ENCODE results near the gene RAD54L. TPM values are rescaled to one million over a fixed set of nuclear protein-coding genes. Genes with fewer than 3 reads are reported as not detected.
"Not testable (repeated sequence)": the region's sequence is repeated elsewhere in the genome, so short reads cannot be mapped to it uniquely, and the experiment has no call there.

The RAD54L gene
- total RNA-seq, 1 donor from 2014 or later, result 0.71 TPM

- TF ChIP-seq, protein P1, sequence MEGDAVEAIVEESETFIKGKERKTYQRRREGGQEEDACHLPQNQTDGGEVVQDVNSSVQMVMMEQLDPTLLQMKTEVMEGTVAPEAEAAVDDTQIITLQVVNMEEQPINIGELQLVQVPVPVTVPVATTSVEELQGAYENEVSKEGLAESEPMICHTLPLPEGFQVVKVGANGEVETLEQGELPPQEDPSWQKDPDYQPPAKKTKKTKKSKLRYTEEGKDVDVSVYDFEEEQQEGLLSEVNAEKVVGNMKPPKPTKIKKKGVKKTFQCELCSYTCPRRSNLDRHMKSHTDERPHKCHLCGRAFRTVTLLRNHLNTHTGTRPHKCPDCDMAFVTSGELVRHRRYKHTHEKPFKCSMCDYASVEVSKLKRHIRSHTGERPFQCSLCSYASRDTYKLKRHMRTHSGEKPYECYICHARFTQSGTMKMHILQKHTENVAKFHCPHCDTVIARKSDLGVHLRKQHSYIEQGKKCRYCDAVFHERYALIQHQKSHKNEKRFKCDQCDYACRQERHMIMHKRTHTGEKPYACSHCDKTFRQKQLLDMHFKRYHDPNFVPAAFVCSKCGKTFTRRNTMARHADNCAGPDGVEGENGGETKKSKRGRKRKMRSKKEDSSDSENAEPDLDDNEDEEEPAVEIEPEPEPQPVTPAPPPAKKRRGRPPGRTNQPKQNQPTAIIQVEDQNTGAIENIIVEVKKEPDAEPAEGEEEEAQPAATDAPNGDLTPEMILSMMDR (IDR thresholded peaks at IDR 0.05; ENCODE audit: borderline replicate concordance), result no peak
- Histone ChIP-seq H3K36me3 (peaks cover 2% of the 10 kb centered on the region), H3K27ac (replicated peaks) (no peak overlapping the region), H3K4me3 (no peak overlapping the region), H3K9me3 (replicated peaks) (no peaks in the 10 kb centered on the region), H3K4me1 (peaks cover 21% of the 10 kb centered on the region), H3K27me3 (ENCODE audit: low read depth) (no peaks in the 10 kb centered on the region)
- no peak for DNase-seq
- intact Hi-C loops (cut with micrococcal nuclease), result no loop called here
Observed at GRCh38 chr1:46224966-46225365, 22.6 kb upstream of the RAD54L start.

- H3K9me3 ChIP-seq (replicated peaks); DNase-seq; H3K27ac ChIP-seq (replicated peaks); H3K27me3 ChIP-seq (ENCODE audit: low read depth); H3K36me3 ChIP-seq; H3K4me1 ChIP-seq; H3K4me3 ChIP-seq; intact Hi-C loops (cut with micrococcal nuclease): not testable (repeated sequence)
Observed at GRCh38 chr1:46231231-46231630, 16.3 kb upstream of the RAD54L start.

- H3K9me3 ChIP-seq (replicated peaks), result peaks cover 7% of the 10 kb centered on the region
- H3K4me1 ChIP-seq, result no peaks in the 10 kb centered on the region
- no peak overlapping the region for H3K4me3 ChIP-seq
- no peak for DNase-seq
- intact Hi-C loops (cut with micrococcal nuclease), result no loop called here
- TF ChIP-seq, protein P1 (IDR thresholded peaks at IDR 0.05; ENCODE audit: borderline replicate concordance), result no peak
- no peak overlapping the region for H3K27ac ChIP-seq (replicated peaks)
- no peaks in the 10 kb centered on the region for H3K36me3 ChIP-seq
- H3K27me3 ChIP-seq (ENCODE audit: low read depth), result no peaks in the 10 kb centered on the region
Observed at GRCh38 chr1:46236882-46237281, 10.7 kb upstream of the RAD54L start.

GRCh38 chr1:46238865-46239264 lies 8.7 kb upstream of the RAD54L start:
- DNase-seq; H3K4me1 ChIP-seq; intact Hi-C loops (cut with micrococcal nuclease); H3K4me3 ChIP-seq; H3K27ac ChIP-seq (replicated peaks); H3K27me3 ChIP-seq (ENCODE audit: low read depth); H3K9me3 ChIP-seq (replicated peaks); H3K36me3 ChIP-seq: not testable (repeated sequence)

GRCh38 chr1:46241733-46242132 lies 5.8 kb upstream of the RAD54L start:
- H3K36me3 ChIP-seq; H3K9me3 ChIP-seq (replicated peaks); intact Hi-C loops (cut with micrococcal nuclease); H3K27ac ChIP-seq (replicated peaks); H3K27me3 ChIP-seq (ENCODE audit: low read depth); DNase-seq; H3K4me3 ChIP-seq: not testable (repeated sequence)
- H3K4me1 ChIP-seq, result peaks cover 12% of the 10 kb centered on the region

DNA sequence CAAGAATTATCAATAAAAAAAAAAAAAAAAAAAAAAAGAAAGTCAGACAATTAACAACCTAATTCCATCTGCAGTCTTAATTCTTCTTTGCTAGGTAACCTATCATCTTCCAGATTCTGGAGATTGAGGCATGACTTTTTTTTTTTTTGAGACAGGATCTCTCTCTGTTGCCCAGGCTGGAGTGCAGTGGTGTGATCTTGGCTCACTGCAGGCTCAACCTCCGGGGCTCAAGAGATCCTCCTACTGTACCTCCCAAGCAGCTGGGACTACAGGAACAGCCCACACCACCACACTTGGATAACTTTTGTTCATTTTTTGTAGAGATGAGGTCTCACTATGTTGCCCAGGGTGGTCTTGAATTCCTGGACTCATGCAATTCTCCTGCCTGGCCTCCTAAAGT lies 4.6 kb upstream of the RAD54L start:
- H3K27me3 ChIP-seq (ENCODE audit: low read depth), result no peaks in the 10 kb centered on the region
- peaks cover 19% of the 10 kb centered on the region for H3K4me1 ChIP-seq
- no peaks in the 10 kb centered on the region for H3K36me3 ChIP-seq
- DNase-seq, result no peak
- no peak overlapping the region for H3K27ac ChIP-seq (replicated peaks)
- intact Hi-C loops (cut with micrococcal nuclease), result no loop called here
- TF ChIP-seq, protein P1 (IDR thresholded peaks at IDR 0.05; ENCODE audit: borderline replicate concordance), result no peak
- H3K9me3 ChIP-seq (replicated peaks), result no peaks in the 10 kb centered on the region
- no peak overlapping the region for H3K4me3 ChIP-seq

- H3K4me1 ChIP-seq, result peaks cover 23% of the 10 kb centered on the region
- H3K36me3 ChIP-seq; H3K9me3 ChIP-seq (replicated peaks); H3K27me3 ChIP-seq (ENCODE audit: low read depth); DNase-seq; intact Hi-C loops (cut with micrococcal nuclease); H3K4me3 ChIP-seq; H3K27ac ChIP-seq (replicated peaks): not testable (repeated sequence)
Observed at GRCh38 chr1:46243831-46244230, 3.7 kb upstream of the RAD54L start.
